IMR-90 (cell line): ENCODE measurements around the gene ULBP1. TPM values are rescaled to one million over a fixed set of nuclear protein-coding genes. Genes with fewer than 3 reads are reported as not detected.

Experiments
- ATAC-seq: fragments of 200-7000 bp; cut with Tn5 transposase; 2 replicates; pipeline ENCODE4 v1.9.1; 2020; ENCODE audit warnings: low read depth, mild to moderate bottlenecking, moderate library complexity
- BruUV-seq: library from RNA; stranded (reverse); fragments of 400-500 nt; replicated peaks from 2 replicates; lab custom pipeline; 2021; lab: Mats Ljungman, UMichigan
- CTCF ChIA-PET: fragments of 300-600 bp; formaldehyde crosslinking; extraction: SDS; loops from one replicate; lab custom pipeline; 2021; ENCODE audit warnings: antibody characterized with exemption; lab: Yijun Ruan, JAX
- POLR2A ChIA-PET: fragments of 300-600 bp; sonication (Branson Sonifier 250); formaldehyde crosslinking; loops from one replicate; lab custom pipeline; 2022; ENCODE audit warnings: antibody characterized with exemption; ENCODE audit not compliant: unreplicated experiment; lab: Charles Lee
- DNase-seq: peaks from one replicate; pipeline ENCODE4 v3.0.0; 2013
- H2AFZ ChIP-seq: replicated peaks from 2 replicates; pipeline ENCODE3; 2013; ENCODE audit warnings: low read length, mild to moderate bottlenecking; ENCODE audit not compliant: poor library complexity
- H2AK5ac ChIP-seq: 2 replicates; pipeline ENCODE4 v1.6.1; 2013; ENCODE audit warnings: low read depth, low read length, inconsistent platforms
- H2AK9ac ChIP-seq: replicated peaks from 2 replicates; pipeline ENCODE3; 2013; ENCODE audit warnings: mild to moderate bottlenecking, low read depth, low read length, moderate library complexity; ENCODE audit not compliant: poor library complexity
- H2BK120ac ChIP-seq: 2 replicates; pipeline ENCODE4 v1.6.1; 2013; ENCODE audit warnings: low read depth, low read length, inconsistent platforms
- H2BK15ac ChIP-seq: 3 replicates; pipeline ENCODE4 v1.6.1; 2013; ENCODE audit warnings: low read depth, low read length, inconsistent platforms
- H2BK20ac ChIP-seq: 2 replicates; pipeline ENCODE4 v1.6.1; 2013; ENCODE audit warnings: low read depth, mild to moderate bottlenecking, inconsistent platforms, low read length, moderate library complexity
- H2BK5ac ChIP-seq: 2 replicates; pipeline ENCODE4 v1.6.1; 2013; ENCODE audit warnings: mild to moderate bottlenecking, low read depth, low read length, inconsistent platforms; ENCODE audit not compliant: poor library complexity, severe bottlenecking
- H3K14ac ChIP-seq: replicated peaks from 2 replicates; pipeline ENCODE4 v1.6.1; 2013; ENCODE audit warnings: low read depth, low read length, inconsistent platforms
- H3K18ac ChIP-seq: 2 replicates; pipeline ENCODE4 v1.6.1; 2013; ENCODE audit warnings: low read depth, low read length, control low read depth
- H3K23ac ChIP-seq: 2 replicates; pipeline ENCODE4 v1.6.1; 2013; ENCODE audit warnings: low read depth, low read length, inconsistent platforms
- H3K27ac ChIP-seq: 2 replicates; pipeline ENCODE4 v1.5.1; 2013; ENCODE audit warnings: mild to moderate bottlenecking, control low read depth, low read length; ENCODE audit not compliant: insufficient read depth
- H3K27me3 ChIP-seq: 2 replicates; pipeline ENCODE4 v1.6.1; 2013; ENCODE audit warnings: low read length; ENCODE audit not compliant: control insufficient read depth, insufficient read depth
- H3K36me3 ChIP-seq: 2 replicates; pipeline ENCODE4 v1.6.1; 2013; ENCODE audit warnings: low read length, mixed read lengths; ENCODE audit not compliant: control insufficient read depth, insufficient read depth
- H3K4ac ChIP-seq: 2 replicates; pipeline ENCODE4 v1.6.1; 2013; ENCODE audit warnings: low read depth, low read length, inconsistent platforms
- H3K4me1 ChIP-seq: 2 replicates; pipeline ENCODE4 v1.6.1; 2013; ENCODE audit warnings: low read length, mixed read lengths; ENCODE audit not compliant: control insufficient read depth, insufficient read depth
- H3K4me2 ChIP-seq: 2 replicates; pipeline ENCODE4 v1.6.1; 2013; ENCODE audit warnings: low read depth, mild to moderate bottlenecking, control low read depth, low read length, moderate library complexity
- H3K4me3 ChIP-seq: 2 replicates; pipeline ENCODE4 v1.5.1; 2013; ENCODE audit warnings: low read depth, mild to moderate bottlenecking, control low read depth, low read length, moderate library complexity; ENCODE audit not compliant: insufficient read depth
- H3K56ac ChIP-seq: 2 replicates; pipeline ENCODE4 v1.6.1; 2013; ENCODE audit warnings: low read length, inconsistent platforms; ENCODE audit not compliant: insufficient read depth; ENCODE audit errors: extremely low read depth
- H3K79me1 ChIP-seq, 2 experiments: 2 replicates each; pipeline ENCODE4 v1.6.1; 2013; ENCODE audit warnings: low read length in 2 of 2, inconsistent platforms in 1 of 2, low read depth in 1 of 2
- H3K9ac ChIP-seq: 2 replicates; pipeline ENCODE4 v1.6.1; 2013; ENCODE audit warnings: low read depth, low read length, control low read depth
- H3K9me1 ChIP-seq: 2 replicates; pipeline ENCODE4 v1.6.1; 2013; ENCODE audit warnings: low read length, inconsistent platforms; ENCODE audit not compliant: insufficient read depth
- H3K9me3 ChIP-seq: 2 replicates; pipeline ENCODE4 v1.6.1; 2013; ENCODE audit warnings: low read length; ENCODE audit not compliant: control insufficient read depth, insufficient read depth
- H4K20me1 ChIP-seq: 2 replicates; pipeline ENCODE4 v1.6.1; 2013; ENCODE audit warnings: low read length, inconsistent platforms; ENCODE audit not compliant: insufficient read depth
- H4K5ac ChIP-seq: 2 replicates; pipeline ENCODE4 v1.6.1; 2013; ENCODE audit warnings: mild to moderate bottlenecking, low read depth, low read length, control low read depth
- H4K8ac ChIP-seq, 2 experiments: 2 replicates each; pipeline ENCODE4 v1.6.1; 2013; ENCODE audit warnings: low read depth in 2 of 2, low read length in 2 of 2, control low read depth in 1 of 2, inconsistent platforms in 1 of 2
- H4K91ac ChIP-seq: 2 replicates; pipeline ENCODE4 v1.6.1; 2013; ENCODE audit warnings: low read depth, low read length, inconsistent platforms; ENCODE audit not compliant: insufficient read depth
- BHLHE40 ChIP-seq: fragments of 150-350 bp; IDR thresholded peaks from 2 replicates; pipeline ENCODE4 v1.6.1; 2016; ENCODE audit warnings: mild to moderate bottlenecking, low read depth, low read length
- CEBPB ChIP-seq: IDR thresholded peaks from 2 replicates; pipeline ENCODE4 v1.6.1; 2012; ENCODE audit warnings: low read depth, low read length, improper control_type of control experiment
- CHD1 ChIP-seq: IDR thresholded peaks from 2 replicates; pipeline ENCODE4 v1.6.1; 2012; ENCODE audit warnings: low read depth, low read length, improper control_type of control experiment
- CTCF ChIP-seq: conservative IDR thresholded peaks from 2 replicates; pipeline ENCODE4 v1.5.1; 2012; ENCODE audit warnings: mild to moderate bottlenecking, low read depth, low read length, improper control_type of control experiment
- ELK1 ChIP-seq: fragments of 150-350 bp; IDR thresholded peaks from 2 replicates; pipeline ENCODE4 v1.6.1; 2016; ENCODE audit warnings: low read depth, mild to moderate bottlenecking, low read length, moderate library complexity, borderline replicate concordance
- FOS ChIP-seq: fragments of 150-350 bp; IDR thresholded peaks from 2 replicates; pipeline ENCODE4 v1.6.1; 2016; ENCODE audit warnings: low read depth, low read length
- MAFK ChIP-seq: IDR thresholded peaks from 2 replicates; pipeline ENCODE4 v1.6.1; 2012; ENCODE audit warnings: low read depth, low read length, improper control_type of control experiment
- MAZ ChIP-seq: IDR thresholded peaks from 2 replicates; pipeline ENCODE4 v1.6.1; 2012; ENCODE audit warnings: low read depth, mild to moderate bottlenecking, low read length, improper control_type of control experiment, moderate library complexity, borderline replicate concordance
- MXI1 ChIP-seq: IDR thresholded peaks from 2 replicates; pipeline ENCODE4 v1.6.1; 2012; ENCODE audit warnings: low read depth, mild to moderate bottlenecking, low read length, moderate library complexity, borderline replicate concordance
- NFE2L2 ChIP-seq: fragments of 150-350 bp; IDR thresholded peaks from 2 replicates; pipeline ENCODE4 v1.6.1; 2016; ENCODE audit warnings: low read depth, mild to moderate bottlenecking, low read length
- POLR2A ChIP-seq: IDR thresholded peaks from 2 replicates; pipeline ENCODE4 v1.6.1; 2012; ENCODE audit warnings: mild to moderate bottlenecking, low read depth, low read length
- RAD21 ChIP-seq: IDR thresholded peaks from 2 replicates; pipeline ENCODE4 v1.6.1; 2012; ENCODE audit warnings: low read length, improper control_type of control experiment
- RCOR1 ChIP-seq: IDR thresholded peaks from 2 replicates; pipeline ENCODE4 v1.6.1; 2012; ENCODE audit warnings: mild to moderate bottlenecking, low read length, improper control_type of control experiment; ENCODE audit not compliant: insufficient replicate concordance
- RFX5 ChIP-seq: IDR thresholded peaks from 2 replicates; pipeline ENCODE4 v1.8.0; 2012; ENCODE audit warnings: low read depth, mild to moderate bottlenecking, low read length, moderate library complexity
- SMC3 ChIP-seq: fragments of 150-350 bp; IDR thresholded peaks from 2 replicates; pipeline ENCODE4 v1.6.1; 2016; ENCODE audit warnings: low read depth, mild to moderate bottlenecking, antibody characterized with exemption, low read length, moderate library complexity
- USF2 ChIP-seq: fragments of 150-350 bp; IDR thresholded peaks from 2 replicates; pipeline ENCODE4 v1.6.1; 2017; ENCODE audit warnings: mild to moderate bottlenecking, antibody characterized with exemption, low read length, low read depth
- WGBS, 2 experiments: methylation state at CpG; one replicate each; pipeline versions ENCODE4 v1.1.5 to v1.1.7; 2013; ENCODE audit warnings: missing lambda C conversion rate in 2 of 2; ENCODE audit not compliant: insufficient read length in 1 of 2; ENCODE audit errors: extremely low coverage in 2 of 2; 5-methylcytosine and 5-hydroxymethylcytosine counted together
- dilution Hi-C: fragments of 300-500 bp; cut with HindIII; formaldehyde crosslinking; loops from one replicate; pipeline ENCODE4 v1.14.3; 2018; ENCODE audit warnings: low sequenced_read_pairs; ENCODE audit not compliant: unreplicated experiment
- in situ Hi-C: fragments of 300-500 bp; cut with MboI; formaldehyde crosslinking; loops from 3 replicates; pipeline ENCODE4 v1.14.3; 2019; ENCODE audit warnings: low sequenced_read_pairs, inconsistent platforms, mixed read lengths
- intact Hi-C: fragments of 100-400 bp; cut with micrococcal nuclease; formaldehyde crosslinking; loops from 2 replicates; pipeline ENCODE4 v1.10.0; 2022
- polyA plus RNA-seq, 3 experiments: library from polyadenylated mRNA; depleted of rRNA; stranded (reverse); fragments of >200 nt; gene quantifications; 2 replicates each; pipeline ENCODE4 v1.2.3, GENCODE V29; 2012; ENCODE audit warnings: low replicate concordance in 1 of 3
- total RNA-seq: library from RNA; depleted of rRNA; stranded (reverse); fragments of >200 nt; gene quantifications from 2 replicates; pipeline ENCODE4 v1.2.3, GENCODE V29; 2012

The ULBP1 gene
- total and polyA plus RNA-seq, 2 of the 4 experiments (the other 2 are of a cell fraction): 0.18 to 0.87 TPM

- WGBS, 2 experiments: no CpG with 5 or more reads among the region's 6 CpGs
- ATAC-seq (no peak), DNase-seq (no peak)
- H4K20me1 ChIP-seq: no peaks in the 10 kb centered on the region
- H3K4me2 ChIP-seq: no peak overlapping the region
- dilution Hi-C loops: no loop called here
- H3K79me1 ChIP-seq: no peaks in the 10 kb centered on the region
- no peak overlapping the region for H4K5ac ChIP-seq
- H4K91ac ChIP-seq: no peak overlapping the region
- no peaks in the 10 kb centered on the region for H3K9me1 ChIP-seq
- H3K9me3 ChIP-seq: no peaks in the 10 kb centered on the region
- no peak overlapping the region for H2AK5ac ChIP-seq
- H3K56ac ChIP-seq: no peak overlapping the region
- H3K4me1 ChIP-seq: no peaks in the 10 kb centered on the region
- no peak overlapping the region for H2BK20ac ChIP-seq
- no peak overlapping the region for H3K14ac ChIP-seq
- H3K23ac ChIP-seq: no peak overlapping the region
- POLR2A ChIA-PET: no interaction called here
- H2BK15ac ChIP-seq: no peak overlapping the region
- in situ Hi-C loops: no loop called here
- TF ChIP-seq RCOR1 (no peak), POLR2A (no peak), SMC3 (no peak), RFX5 (no peak), ELK1 (no peak), MAFK (no peak), NFE2L2 (no peak), BHLHE40 (no peak), USF2 (no peak), FOS (no peak), RAD21 (no peak), CHD1 (no peak), CTCF (no peak), MAZ (no peak), MXI1 (no peak), CEBPB (no peak)
- H3K4ac ChIP-seq: no peak overlapping the region
- no peak overlapping the region for H2BK5ac ChIP-seq
- H3K27ac ChIP-seq: no peak overlapping the region
- no peaks in the 10 kb centered on the region for H3K36me3 ChIP-seq
- H3K18ac ChIP-seq: no peak overlapping the region
- H4K8ac ChIP-seq: no peak overlapping the region
- CTCF ChIA-PET: no interaction called here
- H3K27me3 ChIP-seq: peaks cover 39% of the 10 kb centered on the region
- H2BK120ac ChIP-seq: no peak overlapping the region
- no TSS peak for BruUV-seq
- intact Hi-C loops: loop anchor here (10.0 kb wide), 1 partner anchor 294 kb away; no protein-coding TSS in a partner anchor
- no peak overlapping the region for H3K9ac ChIP-seq
- no peak overlapping the region for H2AK9ac ChIP-seq
- no peak overlapping the region for H3K4me3 ChIP-seq
- no peak overlapping the region for H2AFZ ChIP-seq
Observed at GRCh38 chr6:150018846-150019580, 55.3 kb downstream of the ULBP1 start.
